ENCODE results near the gene OR4N2. TPM values are rescaled to one million over a fixed set of nuclear protein-coding genes. Genes with fewer than 3 reads are reported as not detected.
"Not testable (repeated sequence)": the region's sequence is repeated elsewhere in the genome, so short reads cannot be mapped to it uniquely, and the experiment has no call there.

Gene OR4N2
- total RNA-seq, 2 experiments from 2014 or later: not detected

- H3K4me3 Mint-ChIP-seq, H3K4me1 Mint-ChIP-seq, H3K27me3 Mint-ChIP-seq, DNase-seq, H3K9me3 Mint-ChIP-seq, H3K36me3 Mint-ChIP-seq, H3K27ac Mint-ChIP-seq: not testable (repeated sequence)
Observed at GRCh38 chr14:19819879-19820278, 16.3 kb downstream of the OR4N2 start.

DNA sequence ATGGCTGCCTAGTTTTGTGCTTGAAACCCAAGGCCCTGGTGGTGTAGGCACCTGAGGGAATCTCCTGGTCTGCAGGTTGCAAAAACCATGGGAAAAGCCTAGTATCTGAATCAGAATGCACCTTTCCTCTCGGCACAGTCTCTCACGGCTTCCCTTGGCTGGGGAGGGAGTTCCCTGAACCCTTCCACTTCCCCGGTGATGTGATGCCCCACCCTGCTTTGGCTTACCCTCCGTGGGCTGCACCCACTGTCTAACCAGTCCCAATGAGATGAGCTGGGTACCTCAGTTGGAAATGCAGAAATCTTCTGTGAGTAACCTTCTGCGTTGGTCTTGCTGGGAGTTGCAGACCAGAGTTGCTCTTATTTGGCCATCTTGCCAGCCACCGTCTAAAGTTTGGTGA lies 17.4 kb downstream of the OR4N2 start:
- H3K9me3 Mint-ChIP-seq, H3K4me1 Mint-ChIP-seq, H3K27me3 Mint-ChIP-seq, H3K36me3 Mint-ChIP-seq, DNase-seq, H3K4me3 Mint-ChIP-seq, H3K27ac Mint-ChIP-seq: not testable (repeated sequence)

DNA sequence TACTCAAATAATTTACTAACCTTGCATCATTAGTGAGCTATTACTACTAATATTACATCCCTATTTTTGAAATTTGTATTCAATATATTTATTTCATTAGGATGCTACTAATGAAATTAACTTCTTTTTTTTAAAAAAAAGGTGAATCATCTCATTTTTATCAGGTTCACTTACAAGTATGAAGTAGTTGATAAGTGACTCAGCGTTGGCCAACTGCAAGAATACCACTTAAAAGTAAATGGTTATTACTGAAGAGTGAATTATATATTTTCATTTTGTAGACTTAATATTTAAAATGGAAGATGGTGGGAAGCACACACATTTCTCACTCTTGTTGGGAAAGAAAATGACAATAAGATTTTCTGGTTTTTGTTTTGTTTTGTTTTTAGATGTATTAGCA lies 19.6 kb downstream of the OR4N2 start:
- H3K4me3 Mint-ChIP-seq: no peak overlapping the region
- no peaks in the 10 kb centered on the region for H3K36me3 Mint-ChIP-seq
- no peaks in the 10 kb centered on the region for H3K4me1 Mint-ChIP-seq
- peaks cover 10% of the 10 kb centered on the region for H3K27me3 Mint-ChIP-seq
- no peak overlapping the region for H3K27ac Mint-ChIP-seq
- DNase-seq: no peak
- peaks cover 4% of the 10 kb centered on the region for H3K9me3 Mint-ChIP-seq

DNA sequence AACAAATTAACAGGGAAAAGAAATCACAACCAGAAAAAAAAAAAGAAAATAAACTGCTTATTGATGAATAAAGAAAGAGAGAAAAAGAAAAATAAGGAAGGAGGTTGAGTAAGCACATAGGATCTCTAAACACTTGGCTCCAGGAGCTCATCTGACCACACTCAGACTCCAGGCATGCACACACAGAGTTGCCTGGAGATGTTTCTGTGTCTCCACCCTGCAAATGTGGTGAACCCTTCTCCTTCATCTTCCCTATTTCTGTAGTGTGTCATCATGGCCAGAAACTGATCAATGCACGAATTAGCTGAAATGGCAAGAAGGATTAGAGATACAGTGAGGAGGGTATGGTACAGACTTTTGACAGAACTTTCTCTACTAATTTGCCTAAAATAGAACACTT lies 20.2 kb downstream of the OR4N2 start:
- H3K27ac Mint-ChIP-seq: no peak overlapping the region

GRCh38 chr14:19827626-19828244 lies 24.2 kb downstream of the OR4N2 start:
- not testable (repeated sequence) for H3K27me3 Mint-ChIP-seq, H3K36me3 Mint-ChIP-seq, H3K9me3 Mint-ChIP-seq, H3K4me3 Mint-ChIP-seq, H3K4me1 Mint-ChIP-seq, H3K27ac Mint-ChIP-seq, DNase-seq

More for the DNA sequence above, 20.2 kb downstream of the OR4N2 start:
- H3K9me3 Mint-ChIP-seq: peaks cover 3% of the 10 kb centered on the region
- no peak for DNase-seq
- no peaks in the 10 kb centered on the region for H3K4me1 Mint-ChIP-seq
- peaks cover 10% of the 10 kb centered on the region for H3K27me3 Mint-ChIP-seq
- H3K36me3 Mint-ChIP-seq: no peaks in the 10 kb centered on the region
- H3K4me3 Mint-ChIP-seq: no peak overlapping the region

DNA sequence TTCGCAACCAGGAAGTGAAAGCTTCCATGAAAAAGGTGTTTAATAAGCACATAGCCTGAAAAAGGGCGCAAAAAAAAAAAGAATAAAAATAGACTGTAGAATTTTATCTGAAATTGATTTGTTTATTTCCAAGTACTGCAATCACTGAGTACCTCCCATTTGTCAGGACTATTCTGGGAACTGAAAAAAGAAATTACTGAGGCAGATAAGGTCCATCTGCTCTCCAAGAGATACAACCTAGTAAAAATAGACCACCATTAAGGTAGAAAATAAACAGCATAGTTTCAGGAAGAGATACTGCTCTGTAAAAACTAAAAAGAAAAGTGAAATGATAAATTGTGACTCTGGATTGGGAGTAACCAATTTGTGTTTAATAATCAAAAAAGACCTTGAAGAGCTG lies 24.7 kb downstream of the OR4N2 start:
- Mint-ChIP-seq H3K36me3 (no peaks in the 10 kb centered on the region), H3K9me3 (peaks cover 1% of the 10 kb centered on the region), H3K4me1 (no peaks in the 10 kb centered on the region), H3K27ac (no peak overlapping the region), H3K4me3 (no peak overlapping the region), H3K27me3 (peaks cover 7% of the 10 kb centered on the region)
- no peak for DNase-seq

DNA sequence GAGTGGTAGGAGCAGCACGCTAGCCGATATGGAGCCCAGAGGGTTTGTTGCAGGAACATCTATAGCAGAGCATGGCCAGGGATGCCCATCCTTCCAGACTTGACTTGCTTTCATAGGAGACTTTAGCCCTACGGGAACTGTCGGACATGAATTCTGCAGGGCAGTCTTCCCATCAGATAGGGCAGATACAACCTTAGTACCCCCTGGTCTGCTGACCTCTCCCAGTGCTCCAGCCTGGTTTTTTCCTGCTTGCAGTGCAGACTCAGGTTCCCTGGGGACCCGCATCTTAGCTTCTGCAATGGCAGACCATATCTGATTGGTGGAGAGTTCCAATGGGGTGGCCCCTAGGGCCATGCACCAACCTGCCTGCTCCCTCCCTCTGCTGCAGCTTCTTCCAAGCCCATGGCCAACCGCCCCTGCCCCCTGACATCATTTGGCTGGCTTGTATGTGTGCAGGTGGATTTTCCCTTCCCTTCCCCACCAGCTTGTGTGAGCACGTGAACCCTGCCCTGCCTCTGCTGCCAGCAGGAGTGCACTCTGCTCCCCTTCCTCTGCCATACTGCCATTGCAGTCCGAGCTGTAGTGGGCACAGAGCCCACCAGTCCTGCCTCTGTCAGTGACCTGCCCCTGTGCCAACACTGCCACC lies 30.8 kb downstream of the OR4N2 start:
- not testable (repeated sequence) for DNase-seq, H3K4me3 Mint-ChIP-seq, H3K27ac Mint-ChIP-seq, H3K4me1 Mint-ChIP-seq, H3K9me3 Mint-ChIP-seq, H3K36me3 Mint-ChIP-seq
- peaks cover 13% of the 10 kb centered on the region for H3K27me3 Mint-ChIP-seq

- DNase-seq: no peak
- Mint-ChIP-seq H3K27ac (no peak overlapping the region), H3K9me3 (no peaks in the 10 kb centered on the region), H3K4me1 (no peaks in the 10 kb centered on the region), H3K4me3 (no peak overlapping the region), H3K27me3 (peaks cover 5% of the 10 kb centered on the region), H3K36me3 (no peaks in the 10 kb centered on the region)
Observed at GRCh38 chr14:19838433-19838832, 34.9 kb downstream of the OR4N2 start.

GRCh38 chr14:19851365-19851764 lies 47.8 kb downstream of the OR4N2 start:
- H3K4me3 Mint-ChIP-seq: no peak overlapping the region
- H3K27ac Mint-ChIP-seq: no peak overlapping the region
- DNase-seq: no peak
- H3K27me3 Mint-ChIP-seq: peaks cover 7% of the 10 kb centered on the region
- no peaks in the 10 kb centered on the region for H3K36me3 Mint-ChIP-seq
- no peaks in the 10 kb centered on the region for H3K9me3 Mint-ChIP-seq
- no peaks in the 10 kb centered on the region for H3K4me1 Mint-ChIP-seq

GRCh38 chr14:19866061-19866669 lies 62.6 kb downstream of the OR4N2 start:
- not testable (repeated sequence) for H3K27ac Mint-ChIP-seq, DNase-seq, H3K4me3 Mint-ChIP-seq, H3K4me1 Mint-ChIP-seq, H3K27me3 Mint-ChIP-seq, H3K36me3 Mint-ChIP-seq, H3K9me3 Mint-ChIP-seq

DNA sequence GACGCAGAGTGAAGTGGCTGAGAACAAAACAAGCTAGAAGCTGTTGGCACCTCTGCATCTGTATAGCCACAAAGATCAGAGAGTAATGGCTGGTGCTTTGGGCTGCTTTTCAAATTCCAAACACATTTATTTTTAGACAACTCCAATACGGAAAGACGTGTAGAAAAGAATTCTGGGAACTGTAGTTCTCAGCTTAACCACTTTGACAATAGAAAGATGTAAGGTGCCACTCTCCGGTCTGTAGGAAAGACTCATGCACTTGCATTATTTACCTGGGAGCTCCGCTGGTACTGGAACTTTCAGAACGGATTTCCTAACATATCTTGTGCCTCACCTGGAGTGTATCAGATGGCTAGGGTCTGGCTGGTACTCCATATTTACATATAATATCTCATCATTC lies 69.6 kb downstream of the OR4N2 start:
- no peaks in the 10 kb centered on the region for H3K9me3 Mint-ChIP-seq
- no peaks in the 10 kb centered on the region for H3K36me3 Mint-ChIP-seq
- no peaks in the 10 kb centered on the region for H3K4me1 Mint-ChIP-seq
- H3K27ac Mint-ChIP-seq: no peak overlapping the region
- no peak overlapping the region for H3K4me3 Mint-ChIP-seq
- peaks cover 5% of the 10 kb centered on the region for H3K27me3 Mint-ChIP-seq
- no peak for DNase-seq

GRCh38 chr14:19874842-19875241 lies 71.3 kb downstream of the OR4N2 start, which contains the start of gene OR4K2:
Gene OR4K2 (plus strand): TSS chr14:19875142. CDS start chr14:19876268, 1,126 bp downstream.
- Mint-ChIP-seq H3K4me3 (no peak within 1 kb of the TSS), H3K27ac (no peak within 1 kb of the TSS), H3K9me3 (no peaks in the 10 kb centered on the region), H3K4me1 (no peaks in the 10 kb centered on the region), H3K27me3 (peaks cover 5% of the 10 kb centered on the region), H3K36me3 (no peaks in the 10 kb centered on the region)
- no peak for DNase-seq

GRCh38 chr14:19878029-19878642 lies 74.6 kb downstream of the OR4N2 start:
- Mint-ChIP-seq H3K4me3 (no peak overlapping the region), H3K9me3 (no peaks in the 10 kb centered on the region), H3K4me1 (no peaks in the 10 kb centered on the region), H3K27me3 (peaks cover 1% of the 10 kb centered on the region), H3K36me3 (no peaks in the 10 kb centered on the region), H3K27ac (no peak overlapping the region)
- DNase-seq: no peak

Data from activated naive CD8-positive, alpha-beta T cell treated with anti-CD3 and anti-CD28 coated beads for 36 hours (primary cell).